HuH-7 (cell line): ENCODE results near the gene GRK7.
"Not testable (repeated sequence)": the region's sequence is repeated elsewhere in the genome, so short reads cannot be mapped to it uniquely, and the experiment has no call there.

ENCODE experiments used
- DNase-seq: peaks from one replicate; pipeline ENCODE4 v3.0.0; 2011; ENCODE audit warnings: low spot score

The GRK7 gene

GRCh38 chr3:141796081-141796888 lies 33.1 kb downstream of the GRK7 start:
- DNase-seq, result no peak

- no peak for DNase-seq
Measured at GRCh38 chr3:141796889-141797781, 33.9 kb downstream of the GRK7 start.

- DNase-seq, result no peak
Measured at GRCh38 chr3:141797819-141798447, 34.7 kb downstream of the GRK7 start.

DNA sequence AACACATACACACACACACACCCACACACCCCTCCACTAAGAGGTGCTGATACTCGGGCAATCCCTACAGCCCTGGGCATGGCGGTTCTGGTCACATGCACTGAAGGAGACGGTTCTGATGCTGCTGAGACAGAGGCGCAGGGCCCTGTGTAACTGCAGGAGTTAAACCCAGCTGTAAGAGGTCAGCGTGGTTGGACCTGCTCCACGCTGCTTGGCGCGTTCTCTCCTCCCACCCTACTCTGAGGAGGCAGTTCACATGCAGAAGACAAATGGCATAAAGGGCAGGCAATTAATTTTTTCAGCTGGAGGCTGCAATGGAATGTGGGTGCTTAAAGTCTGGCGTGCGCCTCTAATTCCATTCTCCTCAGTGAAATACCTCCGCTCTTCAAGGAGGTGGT lies 35.2 kb downstream of the GRK7 start:
- no peak for DNase-seq

DNA sequence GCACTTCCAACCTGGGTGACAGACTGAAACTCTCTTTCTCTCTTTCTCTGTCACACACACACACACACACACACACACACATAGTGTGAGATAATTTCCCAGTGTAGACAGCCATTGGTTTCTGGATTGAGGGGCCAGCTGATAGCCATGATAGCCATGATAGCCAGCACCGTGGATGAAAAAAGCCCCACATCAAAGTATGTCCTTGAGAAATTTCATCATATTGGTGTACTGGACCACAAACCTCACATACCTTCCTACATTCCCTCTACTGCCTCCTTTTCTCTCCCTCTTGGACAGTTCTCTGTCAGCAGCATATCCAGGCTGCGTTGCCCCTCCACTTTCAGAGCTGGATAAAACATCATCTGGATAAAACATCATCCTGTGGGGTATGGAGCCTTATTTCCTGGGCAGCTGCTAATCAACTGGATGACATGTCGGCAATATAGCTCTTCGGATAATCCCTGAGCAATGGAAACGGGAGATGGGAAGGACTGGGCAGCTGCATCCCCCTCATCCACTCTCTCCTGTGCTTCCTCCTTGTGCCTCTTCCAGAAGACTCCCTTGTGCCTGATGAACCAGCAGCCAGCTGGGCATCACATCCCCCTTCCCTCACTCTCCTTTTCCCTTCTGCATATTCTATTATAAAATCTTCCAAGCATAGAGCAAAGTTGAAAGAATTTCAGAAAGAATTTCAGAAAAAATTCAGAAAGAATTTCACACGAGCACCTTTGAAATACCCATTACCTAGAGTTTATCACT lies 39.3 kb downstream of the GRK7 start:
- DNase-seq, result no peak

DNA sequence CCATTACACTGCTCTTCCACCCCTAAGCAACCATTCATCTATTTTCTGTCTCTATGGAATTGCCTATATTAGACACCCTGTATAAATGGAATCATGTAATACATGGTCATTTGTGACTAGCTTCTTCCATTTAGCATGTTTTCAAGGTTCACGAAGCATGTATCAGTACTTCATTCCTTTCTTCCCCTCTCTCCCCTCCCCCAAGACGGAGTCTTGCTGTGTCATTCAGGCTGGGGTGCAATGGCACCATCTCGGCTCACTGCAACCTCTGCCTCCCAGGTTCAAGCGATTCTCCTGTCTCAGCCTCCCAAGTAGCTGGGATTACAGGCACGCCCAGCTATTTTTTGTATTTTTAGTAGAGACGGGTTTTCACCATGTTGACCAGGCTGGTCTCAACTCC lies 40.3 kb downstream of the GRK7 start:
- DNase-seq, result not testable (repeated sequence)

- no peak for DNase-seq
Measured at GRCh38 chr3:141804447-141804777, 41.2 kb downstream of the GRK7 start.

DNA sequence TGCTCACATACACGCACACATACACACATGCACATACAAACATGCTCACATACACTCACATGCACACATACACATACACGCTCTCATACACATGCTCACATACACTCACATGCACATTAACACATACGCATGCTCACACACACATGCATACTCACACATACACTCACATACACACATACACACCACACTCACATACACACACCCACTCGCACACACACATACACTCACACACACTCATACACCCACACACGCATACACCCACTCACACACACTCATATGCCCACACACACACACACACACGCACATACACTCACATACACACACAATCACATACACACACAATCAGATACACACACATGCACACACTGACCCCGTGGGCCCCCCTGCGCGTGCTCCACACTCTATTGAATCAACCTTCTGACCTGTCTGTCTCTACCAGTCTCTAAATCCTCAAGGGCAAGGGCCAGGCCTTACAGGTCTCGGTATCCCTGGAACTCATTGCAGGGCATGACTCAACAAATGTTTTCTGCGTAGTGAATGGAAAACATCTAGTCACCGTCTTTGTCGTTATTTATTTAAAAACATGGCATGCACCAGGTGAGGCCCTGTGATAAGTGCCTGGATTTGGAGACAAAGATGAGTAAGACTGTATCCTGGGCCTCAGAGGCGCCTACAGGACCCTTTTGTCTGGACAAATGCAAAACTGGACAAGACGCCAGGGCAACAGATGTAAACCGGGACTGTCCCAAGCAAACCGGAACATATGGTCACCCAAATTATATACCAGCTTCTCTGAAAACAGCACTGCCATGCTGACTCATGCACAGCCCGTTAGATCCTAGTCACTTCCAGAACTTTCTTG lies 41.8 kb downstream of the GRK7 start:
- DNase-seq, result no peak

DNA sequence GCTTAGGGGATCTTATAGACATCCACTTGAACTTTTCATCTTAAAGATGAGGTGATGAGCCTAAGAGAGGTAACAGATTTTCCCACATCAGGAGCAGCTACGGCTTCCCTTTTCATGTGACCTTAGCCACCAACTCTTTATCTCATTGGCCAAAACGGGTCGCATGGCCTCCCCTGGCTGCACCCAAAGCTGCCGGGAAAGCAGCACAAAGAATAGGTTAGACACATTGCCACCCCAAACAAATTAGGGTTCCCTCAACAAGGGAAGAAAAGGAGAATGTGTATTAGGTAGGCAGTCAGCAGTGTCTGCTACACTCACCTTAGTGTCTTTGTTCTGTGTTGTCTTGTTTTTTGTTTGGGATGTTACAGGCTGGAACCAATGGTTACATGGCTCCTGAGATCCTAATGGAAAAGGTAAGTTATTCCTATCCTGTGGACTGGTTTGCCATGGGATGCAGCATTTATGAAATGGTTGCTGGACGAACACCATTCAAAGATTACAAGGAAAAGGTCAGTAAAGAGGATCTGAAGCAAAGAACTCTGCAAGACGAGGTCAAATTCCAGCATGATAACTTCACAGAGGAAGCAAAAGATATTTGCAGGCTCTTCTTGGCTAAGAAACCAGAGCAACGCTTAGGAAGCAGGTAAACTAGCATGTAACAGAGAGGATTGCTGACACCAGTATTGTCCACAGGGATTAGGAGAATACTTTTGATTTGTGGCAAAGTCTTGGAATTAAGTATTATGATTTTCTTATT lies 44.2 kb downstream of the GRK7 start:
- no peak for DNase-seq

DNA sequence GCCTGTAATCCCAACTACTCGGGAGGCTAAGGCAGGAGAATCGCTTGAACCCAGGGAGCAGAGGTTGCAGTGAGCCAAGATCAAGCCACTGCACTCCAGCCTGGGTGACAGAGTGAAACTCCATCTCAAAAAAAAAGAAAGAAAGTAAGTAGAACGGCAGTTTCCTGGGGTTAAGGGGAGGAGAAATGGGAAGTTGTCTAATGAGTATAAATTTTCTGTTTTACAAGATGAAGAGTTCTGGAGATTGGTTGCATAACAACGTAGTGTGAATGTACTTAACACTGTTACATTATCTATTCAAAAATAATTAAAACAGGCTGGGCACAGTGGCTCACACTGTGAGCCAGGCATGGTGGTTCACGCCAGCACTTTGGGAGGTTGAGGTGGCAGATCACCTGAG lies 45.4 kb downstream of the GRK7 start:
- no peak for DNase-seq

GRCh38 chr3:141810161-141810560 lies 47.0 kb downstream of the GRK7 start:
- DNase-seq, result no peak

- DNase-seq, result no peak
Measured at GRCh38 chr3:141811348-141811747, 48.1 kb downstream of the GRK7 start.

DNA sequence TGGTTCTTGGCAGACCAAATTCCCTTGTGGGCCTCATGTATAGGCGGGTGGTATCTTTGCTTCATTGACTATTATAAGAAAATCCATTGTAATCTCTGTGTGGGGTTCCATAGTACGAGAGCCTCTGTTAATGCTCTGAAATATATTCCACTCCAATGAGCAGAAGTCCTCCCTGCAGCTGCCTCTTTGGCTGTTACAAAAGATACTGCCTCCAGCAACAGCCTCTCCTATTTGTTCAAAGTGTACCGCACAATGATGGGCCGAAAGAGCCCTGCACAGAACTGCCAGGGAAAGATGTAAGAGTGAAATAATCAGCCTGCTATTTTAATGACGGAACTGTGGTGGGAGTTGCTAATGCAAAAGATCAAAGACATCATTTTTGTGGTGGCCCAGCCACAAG lies 48.9 kb downstream of the GRK7 start:
- DNase-seq, result no peak

DNA sequence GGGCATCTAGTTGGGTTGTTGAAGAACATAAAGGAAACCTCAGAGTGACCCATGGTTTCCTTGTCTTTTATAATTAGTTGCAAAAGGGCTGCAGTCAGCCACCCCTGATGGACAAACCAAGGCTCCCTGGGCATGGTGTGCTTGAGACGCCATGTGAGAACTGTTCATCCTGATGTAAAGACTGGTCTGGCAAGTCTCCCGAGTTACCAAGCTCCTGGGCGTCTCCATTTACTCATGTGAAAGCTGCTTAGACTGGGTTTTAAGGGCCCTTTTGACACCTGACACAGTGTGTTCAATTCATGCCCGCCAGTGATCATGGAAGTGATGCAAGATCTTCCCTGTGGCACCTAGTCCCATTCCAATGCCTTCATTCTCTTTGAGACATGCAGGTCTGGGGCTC lies 49.4 kb downstream of the GRK7 start:
- DNase-seq, result no peak
